ENCODE data around the gene DPYSL3. TPM values are rescaled to one million over a fixed set of nuclear protein-coding genes. Genes with fewer than 3 reads are reported as not detected.

The DPYSL3 gene
- total and polyA plus RNA-seq, 4 donors, result 0.35 to 3.6 (median 1.7) TPM

GRCh38 chr5:147465747-147466146, 44.1 kb downstream of the DPYSL3 start:
- Histone ChIP-seq H3K36me3 (ENCODE audit: control insufficient read depth in 4 of 4, insufficient read depth in 3 of 4, low read depth in 1 of 4, low read length in 3 of 4) (no peaks in the 10 kb centered on the region), H3K27me3 (ENCODE audit: control insufficient read depth in 4 of 4, insufficient read depth in 4 of 4, low read length in 3 of 4) (no peaks in the 10 kb centered on the region), H3K9ac (ENCODE audit: low read depth in 1 of 2, low read length in 2 of 2) (no peak overlapping the region), H3K4me3 (ENCODE audit: low read depth in 1 of 3, low read length in 3 of 3) (no peak overlapping the region), H3K9me3 (ENCODE audit: control insufficient read depth in 4 of 4, low read length in 3 of 4) (peaks cover 0 to 3% (median 0%) of the 10 kb centered on the region in 4 donors), H3K4me1 (ENCODE audit: control insufficient read depth in 4 of 4, insufficient read depth in 4 of 4, low read length in 3 of 4) (no peaks in the 10 kb centered on the region), H3K27ac (ENCODE audit: low read depth in 1 of 2, low read length in 2 of 2) (no peak overlapping the region)
- TF ChIP-seq HNF4G (IDR thresholded peaks at IDR 0.05), result no peak
- TF ChIP-seq TAF1 (conservative IDR thresholded peaks at IDR 0.05), result no peak
- TF ChIP-seq SP1 (IDR thresholded peaks at IDR 0.05), result no peak
- TF ChIP-seq EGR1 (IDR thresholded peaks at IDR 0.05; ENCODE audit: low read depth in 2 of 2), result no peak
- TF ChIP-seq FOXA1 (IDR thresholded peaks at IDR 0.05), result no peak
- TF ChIP-seq YY1 (IDR thresholded peaks at IDR 0.05), result no peak
- no peak for TF ChIP-seq JUND (IDR thresholded peaks at IDR 0.05)
- no peak for TF ChIP-seq REST (IDR thresholded peaks at IDR 0.05)
- TF ChIP-seq HNF4A (conservative IDR thresholded peaks at IDR 0.05), result no peak
- no peak for TF ChIP-seq NR2F2 (IDR thresholded peaks at IDR 0.05)
- TF ChIP-seq RAD21 (IDR thresholded peaks at IDR 0.05), result no peak
- TF ChIP-seq FOXA2 (IDR thresholded peaks at IDR 0.05), result no peak
- no peak for TF ChIP-seq MAX (IDR thresholded peaks at IDR 0.05)
- no peak for TF ChIP-seq ATF3 (IDR thresholded peaks at IDR 0.05)
- no peak for TF ChIP-seq RXRA (IDR thresholded peaks at IDR 0.05)
- no peak for TF ChIP-seq ZBTB33 (IDR thresholded peaks at IDR 0.05)
- TF ChIP-seq CTCF (IDR thresholded peaks at IDR 0.05; ENCODE audit: low read depth, low read length, missing input control), result no peak
- TF ChIP-seq GABPA (IDR thresholded peaks at IDR 0.05 in 1 of 2, conservative IDR thresholded peaks at IDR 0.05 in 1 of 2), result no peak
- 74% methylated on average over 3 of the region's 3 CpGs for WGBS
- no peak for DNase-seq (ENCODE audit: low spot score)

All from liver (tissue), 9 donors.